Measurements from ENCODE around the gene ADCY1.

- TF ChIP-seq CTCF (conservative IDR thresholded peaks at IDR 0.05; ENCODE audit: low read depth, low read length) (no peak), EZH2 (IDR thresholded peaks at IDR 0.05; ENCODE audit: low read length, unreplicated experiment) (no peak)
These were observed 9.2 kb upstream of the ADCY1 start for GRCh38 chr7:45564886-45565455.

Data from PC-3 (cell line).